Tibial artery (tissue), 4 donors: Measurements from ENCODE around the gene ZMIZ1.

Experiments used
- DNase-seq, 2 donors: peaks; one replicate each; pipeline ENCODE4 v3.0.0-alpha.2; 2019
- H3K27ac ChIP-seq, 2 donors: fragments of 200-600 bp; sonication (generic) in 1 of 2; 1 replicate in 1 of 2; 2 replicates in 1 of 2; pipeline ENCODE4 v1.5.1; 2018 to 2019; ENCODE audit warnings: mild to moderate bottlenecking in 1 of 2
- H3K27me3 ChIP-seq, 2 donors: fragments of 200-600 bp; sonication (generic) in 1 of 2; one replicate each; pipeline versions ENCODE4 v1.5.1 to v1.6.0; 2016 to 2019
- H3K36me3 ChIP-seq, 3 donors: fragments of 200-600 bp; sonication (generic) in 2 of 3; one replicate each; pipeline ENCODE4 v1.5.1; 2016 to 2019; ENCODE audit warnings: mild to moderate bottlenecking in 2 of 3
- H3K4me1 ChIP-seq, 4 donors: fragments of 200-600 bp; sonication (generic) in 2 of 4; 1 replicate in 3 of 4; 2 replicates in 1 of 4; pipeline ENCODE4 v1.5.1; 2016 to 2019
- H3K4me3 ChIP-seq, 2 donors: fragments of 200-600 bp; sonication (generic) in 1 of 2; 1 replicate in 1 of 2; 2 replicates in 1 of 2; pipeline ENCODE4 v1.5.1; 2018 to 2019; ENCODE audit warnings: mild to moderate bottlenecking in 2 of 2
- H3K9me3 ChIP-seq, 3 donors: fragments of 200-600 bp; sonication (generic) in 1 of 3; one replicate each; pipeline ENCODE4 v1.5.1; 2016 to 2019
- intact Hi-C: fragments of 100-400 bp; cut with DNase I; formaldehyde crosslinking; loops from one replicate; pipeline ENCODE4 v1.15.0; 2023; ENCODE audit warnings: low total_unique reads
- TF ChIP-seq, protein P1 (sequence below), 2 experiments: fragments of 200-600 bp in 1 of 2; fragments of 450-650 bp in 1 of 2; IDR thresholded peaks; one replicate each; pipeline ENCODE4 v1.5.1; 2017 to 2019; ENCODE audit warnings: antibody characterized with exemption in 2 of 2, mild to moderate bottlenecking in 1 of 2, moderate library complexity in 1 of 2

Gene ZMIZ1

DNA sequence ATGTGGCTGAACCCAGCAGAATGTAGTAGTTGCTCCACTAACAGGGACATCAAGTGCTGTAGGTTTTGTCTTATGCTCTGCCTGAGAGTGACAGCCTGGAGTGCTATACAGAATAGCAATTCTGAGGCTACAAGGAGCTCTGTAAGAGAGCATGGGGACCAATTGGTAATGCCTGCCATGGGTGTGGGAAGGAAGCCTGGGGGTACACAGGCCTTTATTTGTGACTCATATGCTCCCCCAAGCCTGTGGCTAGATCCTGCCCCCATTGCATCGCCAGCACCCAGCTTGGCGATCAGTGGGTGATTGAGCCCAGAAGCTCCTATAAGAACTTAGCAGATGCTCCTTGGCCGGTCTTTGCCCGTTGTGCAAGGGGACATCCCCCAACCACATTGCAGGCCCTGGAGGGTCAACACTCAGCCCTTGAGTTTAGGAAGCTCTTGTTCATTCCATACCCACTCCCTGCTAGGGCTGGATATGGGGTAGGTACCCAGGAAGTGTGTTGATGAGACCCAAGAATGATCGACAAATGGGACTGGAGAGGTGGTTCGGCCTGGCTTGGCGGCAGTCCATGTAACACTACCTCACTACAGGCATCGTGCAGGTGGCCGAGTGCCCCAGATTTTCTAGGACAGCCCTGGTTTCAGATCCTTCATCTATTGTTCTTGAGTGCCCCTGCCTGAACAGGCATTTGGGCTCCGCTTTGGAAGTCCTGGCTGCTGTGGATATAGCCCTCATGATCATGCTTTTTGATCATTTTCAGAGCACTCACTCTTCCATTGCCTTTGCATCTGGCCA is 37.7 kb downstream of the ZMIZ1 start:
- intact Hi-C loops: no loop called here
- no peak for DNase-seq
- Histone ChIP-seq H3K4me1 (peaks cover 7 to 75% (median 38%) of the 10 kb centered on the region in 4 donors), H3K36me3 (peaks cover 0 to 12% (median 0%) of the 10 kb centered on the region in 3 donors), H3K4me3 (no peak overlapping the region), H3K27ac (no peak overlapping the region), H3K9me3 (no peaks in the 10 kb centered on the region), H3K27me3 (no peaks in the 10 kb centered on the region)
- TF ChIP-seq, protein P1, sequence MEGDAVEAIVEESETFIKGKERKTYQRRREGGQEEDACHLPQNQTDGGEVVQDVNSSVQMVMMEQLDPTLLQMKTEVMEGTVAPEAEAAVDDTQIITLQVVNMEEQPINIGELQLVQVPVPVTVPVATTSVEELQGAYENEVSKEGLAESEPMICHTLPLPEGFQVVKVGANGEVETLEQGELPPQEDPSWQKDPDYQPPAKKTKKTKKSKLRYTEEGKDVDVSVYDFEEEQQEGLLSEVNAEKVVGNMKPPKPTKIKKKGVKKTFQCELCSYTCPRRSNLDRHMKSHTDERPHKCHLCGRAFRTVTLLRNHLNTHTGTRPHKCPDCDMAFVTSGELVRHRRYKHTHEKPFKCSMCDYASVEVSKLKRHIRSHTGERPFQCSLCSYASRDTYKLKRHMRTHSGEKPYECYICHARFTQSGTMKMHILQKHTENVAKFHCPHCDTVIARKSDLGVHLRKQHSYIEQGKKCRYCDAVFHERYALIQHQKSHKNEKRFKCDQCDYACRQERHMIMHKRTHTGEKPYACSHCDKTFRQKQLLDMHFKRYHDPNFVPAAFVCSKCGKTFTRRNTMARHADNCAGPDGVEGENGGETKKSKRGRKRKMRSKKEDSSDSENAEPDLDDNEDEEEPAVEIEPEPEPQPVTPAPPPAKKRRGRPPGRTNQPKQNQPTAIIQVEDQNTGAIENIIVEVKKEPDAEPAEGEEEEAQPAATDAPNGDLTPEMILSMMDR (IDR thresholded peaks at IDR 0.05): no peak

DNA sequence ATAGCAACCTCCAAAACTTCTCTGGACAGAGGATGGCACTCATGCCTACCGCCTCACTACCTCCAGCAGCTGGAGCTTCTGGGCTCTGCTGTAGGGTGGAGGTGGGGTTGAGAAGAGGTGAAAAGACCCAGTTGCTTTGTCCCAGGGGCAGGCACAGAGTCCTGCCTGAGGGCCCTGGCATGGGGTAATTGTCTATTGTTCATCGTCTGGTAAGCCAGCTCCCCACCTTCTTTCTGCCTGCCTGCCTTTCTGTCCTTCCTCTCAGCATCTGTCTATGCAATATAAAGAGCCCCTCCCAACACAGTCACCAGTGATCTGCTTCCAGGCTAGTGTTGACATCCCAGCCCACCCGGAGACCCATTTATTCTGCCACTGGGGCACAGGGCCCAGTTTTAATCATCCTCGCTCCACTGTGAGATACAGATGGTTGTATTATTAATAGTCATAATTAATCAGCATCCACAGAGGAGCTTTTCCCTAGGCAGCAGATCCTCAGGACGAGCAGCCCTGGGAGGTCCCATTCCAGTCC is 39.0 kb downstream of the ZMIZ1 start:
- Histone ChIP-seq H3K4me1 (peaks cover 0 to 72% (median 31%) of the 10 kb centered on the region in 4 donors), H3K36me3 (peaks cover 0 to 12% (median 0%) of the 10 kb centered on the region in 3 donors), H3K27ac (no peak overlapping the region), H3K4me3 (no peak overlapping the region), H3K9me3 (no peaks in the 10 kb centered on the region), H3K27me3 (no peaks in the 10 kb centered on the region)
- TF ChIP-seq, protein P1 (IDR thresholded peaks at IDR 0.05): no peak
- no peak for DNase-seq
- intact Hi-C loops: no loop called here

DNA sequence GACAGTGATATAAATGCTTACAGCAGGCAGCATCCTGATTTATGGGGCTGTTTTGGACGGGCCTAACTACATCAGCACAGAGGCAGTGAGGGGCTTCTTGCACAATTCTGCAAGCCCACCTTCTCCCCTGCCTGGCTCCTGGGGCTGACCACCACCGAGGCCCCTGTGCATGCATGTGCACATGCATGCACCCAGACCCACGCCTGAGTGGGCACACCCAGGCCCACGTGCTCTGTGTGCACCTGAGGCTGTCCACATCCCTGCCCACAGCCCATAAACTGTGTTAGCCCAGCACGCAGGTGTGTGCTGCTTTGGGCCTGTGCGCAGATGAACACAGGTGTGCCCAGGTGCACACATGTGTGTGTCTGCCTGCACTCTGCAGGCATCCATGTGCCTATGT is 40.0 kb downstream of the ZMIZ1 start:
- TF ChIP-seq, protein P1 (IDR thresholded peaks at IDR 0.05): no peak
- Histone ChIP-seq H3K4me1 (peaks cover 0 to 70% (median 30%) of the 10 kb centered on the region in 4 donors), H3K27me3 (no peaks in the 10 kb centered on the region), H3K36me3 (peaks cover 0 to 12% (median 0%) of the 10 kb centered on the region in 3 donors), H3K27ac (no peak overlapping the region), H3K4me3 (no peak overlapping the region), H3K9me3 (no peaks in the 10 kb centered on the region)
- DNase-seq: no peak
- intact Hi-C loops: no loop called here

DNA sequence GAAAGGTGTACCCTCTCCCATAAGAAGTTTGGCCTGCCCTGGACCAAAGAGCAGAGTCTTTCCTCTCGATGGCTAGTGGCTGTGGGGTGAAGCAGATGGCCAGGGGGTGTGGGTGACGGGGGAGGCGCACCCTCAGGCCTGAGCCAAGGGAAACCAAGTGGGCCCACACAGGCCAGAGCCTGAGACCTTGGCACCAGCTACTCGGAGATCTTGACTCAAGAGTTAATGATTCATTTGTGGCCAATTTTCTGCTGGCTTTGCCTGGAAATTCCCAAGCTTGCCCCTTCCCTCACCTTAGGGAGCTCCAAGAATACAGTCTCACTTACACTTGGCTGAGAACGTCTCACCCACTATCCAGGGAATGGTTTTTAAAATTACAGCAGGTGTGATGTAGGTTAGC is 42.7 kb downstream of the ZMIZ1 start:
- no peaks in the 10 kb centered on the region for H3K27me3 ChIP-seq
- peaks cover 0 to 76% (median 26%) of the 10 kb centered on the region in 4 donors for H3K4me1 ChIP-seq
- TF ChIP-seq, protein P1 (IDR thresholded peaks at IDR 0.05): no peak
- H3K9me3 ChIP-seq: no peaks in the 10 kb centered on the region
- peak overlapping the region in 1 of 2 donors; percentile 5 for H3K27ac ChIP-seq
- intact Hi-C loops: no loop called here
- no peak overlapping the region for H3K4me3 ChIP-seq
- peaks cover 0 to 12% (median 0%) of the 10 kb centered on the region in 3 donors for H3K36me3 ChIP-seq
- no peak for DNase-seq

DNA sequence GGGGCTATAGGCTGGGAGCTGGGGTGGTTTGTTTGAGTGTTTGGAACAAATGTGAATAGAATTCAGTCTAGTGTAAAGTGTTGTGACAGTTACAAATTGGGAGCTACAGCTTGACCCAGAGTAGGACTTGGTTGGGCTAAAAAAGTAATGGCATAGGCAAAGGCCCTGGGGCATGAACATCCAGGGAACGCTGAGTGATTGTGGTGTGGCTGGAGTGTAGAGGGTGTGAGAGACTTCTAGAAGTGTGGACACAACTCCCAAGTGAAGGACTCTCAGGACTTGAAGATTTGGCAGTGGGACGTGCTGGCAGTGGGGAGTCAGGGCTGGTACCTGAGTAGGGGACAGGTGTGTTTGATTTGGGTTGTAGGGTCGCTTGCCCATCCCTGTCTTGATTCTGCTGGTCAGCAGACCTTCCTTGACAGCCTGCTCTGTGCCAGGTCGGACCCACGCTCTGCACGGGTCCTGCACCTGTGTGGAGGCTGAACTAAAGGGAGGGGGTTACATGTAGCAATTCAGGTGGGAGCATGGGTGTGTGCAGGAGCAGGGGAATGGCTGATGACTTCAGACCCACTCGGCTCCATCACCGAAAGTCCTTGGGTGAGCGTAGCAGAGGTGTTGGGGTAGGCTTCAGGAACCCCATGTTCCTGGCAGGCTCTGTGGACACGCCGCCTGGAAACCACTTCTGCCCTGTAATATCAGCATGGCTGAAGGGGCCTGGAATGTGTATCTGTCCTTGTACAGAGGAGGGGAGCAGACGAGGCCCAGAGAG is 43.3 kb downstream of the ZMIZ1 start:
- peaks cover 0 to 12% (median 0%) of the 10 kb centered on the region in 3 donors for H3K36me3 ChIP-seq
- TF ChIP-seq, protein P1 (IDR thresholded peaks at IDR 0.05): no peak
- H3K4me3 ChIP-seq: no peak overlapping the region
- no peaks in the 10 kb centered on the region for H3K27me3 ChIP-seq
- no peak for DNase-seq
- peaks cover 0 to 72% (median 29%) of the 10 kb centered on the region in 4 donors for H3K4me1 ChIP-seq
- intact Hi-C loops: no loop called here
- H3K9me3 ChIP-seq: no peaks in the 10 kb centered on the region
- peak overlapping the region in 1 of 2 donors; percentile 59 for H3K27ac ChIP-seq
